HCT116 (cell line): ENCODE data around the gene KLHL17. TPM values are rescaled to one million over a fixed set of nuclear protein-coding genes. Genes with fewer than 3 reads are reported as not detected.

Experiments
- ATAC-seq: fragments of 200-7000 bp; cut with Tn5 transposase; 2 replicates; pipeline ENCODE4 v1.9.1; 2020; ENCODE audit warnings: mild to moderate bottlenecking, moderate library complexity
- BruUV-seq: library from RNA; stranded (reverse); fragments of 400-500 nt; replicated peaks from 2 replicates; lab custom pipeline; 2021; lab: Mats Ljungman, UMichigan
- CTCF ChIA-PET: fragments of 300-600 bp; sonication (Branson Sonifier 250); formaldehyde crosslinking; loops from one replicate; lab custom pipeline; 2021; ENCODE audit warnings: antibody characterized with exemption; lab: Charles Lee
- POLR2A ChIA-PET: fragments of 300-600, 350-600 bp; sonication (Branson Sonifier 250); formaldehyde crosslinking; loops from one replicate; lab custom pipeline; 2021; ENCODE audit warnings: antibody characterized with exemption; lab: Charles Lee
- RAD21 ChIA-PET, 2 experiments: fragments of 300-600 bp; sonication (Branson Sonifier 250); formaldehyde crosslinking; loops; one replicate each; lab custom pipeline; 2023; ENCODE audit warnings: low total read pairs in 2 of 2; ENCODE audit not compliant: uncharacterized antibody in 2 of 2, unreplicated experiment in 2 of 2, low non-redundant PET in 1 of 2; lab: Charles Lee
- DNase-seq: peaks from one replicate; pipeline ENCODE4 v3.0.0-alpha.2; 2010; ENCODE audit warnings: low read depth, low spot score
- H2AFZ ChIP-seq: fragments of 200-600 bp; shearing (Covaris generic), sonication (generic); 2 replicates; pipeline ENCODE4 v1.6.1; 2017; ENCODE audit warnings: low read depth, mixed run types, mixed read lengths, antibody characterized with exemption, low read length; ENCODE audit not compliant: poor library complexity, severe bottlenecking
- H3K27ac ChIP-seq: 2 replicates; pipeline ENCODE4 v1.5.1; 2012; ENCODE audit warnings: low read depth, low read length
- H3K27me3 ChIP-seq: fragments of 200-600 bp; sonication (generic); 2 replicates; pipeline ENCODE4 v1.6.1; 2016; ENCODE audit warnings: mixed run types, low read length, mixed read lengths; ENCODE audit not compliant: insufficient read depth
- H3K36me3 ChIP-seq, 2 experiments: fragments of 200-500 bp in 1 of 2; fragments of 200-600 bp in 1 of 2; sonication (Bioruptor generic) in 1 of 2; sonication (generic) in 1 of 2; 2 replicates each; pipeline versions ENCODE4 v1.5.1 to v1.6.1; 2014 to 2016; ENCODE audit warnings: low read length in 2 of 2, inconsistent platforms in 1 of 2, mixed read lengths in 1 of 2, mixed run types in 1 of 2; ENCODE audit not compliant: insufficient read depth in 2 of 2, control insufficient read depth in 1 of 2
- H3K4me1 ChIP-seq, 2 experiments: fragments of 200-600 bp in 1 of 2; sonication (generic) in 1 of 2; 2 replicates each; pipeline versions ENCODE4 v1.5.1 to v1.6.1; 2012 to 2017; ENCODE audit warnings: low read length in 2 of 2, inconsistent platforms in 1 of 2, mild to moderate bottlenecking in 1 of 2, mixed read lengths in 1 of 2, mixed run types in 1 of 2, moderate library complexity in 1 of 2; ENCODE audit not compliant: insufficient read depth in 2 of 2, control insufficient read depth in 1 of 2
- H3K4me2 ChIP-seq: fragments of 200-600 bp; sonication (generic); 2 replicates; pipeline ENCODE4 v1.6.1; 2017; ENCODE audit warnings: mixed run types, low read length, mixed read lengths
- H3K4me3 ChIP-seq, 2 experiments: fragments of 200-600 bp in 1 of 2; sonication (generic) in 1 of 2; replicated peaks in 1 of 2; 2 replicates each; pipeline ENCODE4 v1.5.1; 2011 to 2016; ENCODE audit warnings: low read length in 2 of 2, control low read depth in 1 of 2, low read depth in 1 of 2, mild to moderate bottlenecking in 1 of 2, mixed read lengths in 1 of 2, mixed run types in 1 of 2
- H3K79me2 ChIP-seq: fragments of 200-600 bp; sonication (generic); 2 replicates; pipeline ENCODE4 v1.6.1; 2017; ENCODE audit warnings: mild to moderate bottlenecking, mixed run types, low read length, moderate library complexity, mixed read lengths; ENCODE audit not compliant: insufficient read depth
- H3K9ac ChIP-seq: fragments of 200-600 bp; sonication (generic); 2 replicates; pipeline ENCODE4 v1.6.1; 2016; ENCODE audit warnings: low read length, mixed read lengths
- H3K9me2 ChIP-seq: fragments of 200-600 bp; sonication (generic), shearing (Covaris generic); 2 replicates; pipeline ENCODE4 v1.6.1; 2017; ENCODE audit warnings: mixed run types, mild to moderate bottlenecking, moderate library complexity; ENCODE audit not compliant: insufficient read depth
- H3K9me3 ChIP-seq, 2 experiments: fragments of 200-500 bp in 1 of 2; fragments of 200-600 bp in 1 of 2; sonication (Bioruptor generic) in 1 of 2; sonication (generic) in 1 of 2; 2 replicates each; pipeline ENCODE4 v1.6.1; 2014 to 2017; ENCODE audit warnings: low read length in 2 of 2, mixed read lengths in 2 of 2, inconsistent platforms in 1 of 2, low read depth in 1 of 2, mild to moderate bottlenecking in 1 of 2, mixed run types in 1 of 2, moderate library complexity in 1 of 2; ENCODE audit not compliant: control insufficient read depth in 1 of 2, insufficient read depth in 1 of 2
- H4K20me1 ChIP-seq: fragments of 200-600 bp; sonication (generic), shearing (Covaris generic); 2 replicates; pipeline ENCODE4 v1.6.1; 2017; ENCODE audit warnings: mixed run types, mild to moderate bottlenecking, moderate library complexity; ENCODE audit not compliant: insufficient read depth
- ATF3 ChIP-seq: IDR thresholded peaks from 2 replicates; pipeline ENCODE4 v1.6.1; 2012
- CEBPB ChIP-seq: IDR thresholded peaks from 2 replicates; pipeline ENCODE4 v1.6.1; 2012; ENCODE audit warnings: low read depth
- CTCF ChIP-seq, 3 experiments: fragments of 200-600 bp in 1 of 3; sonication (generic) in 1 of 3; IDR thresholded peaks in 2 of 3; conservative IDR thresholded peaks in 1 of 3; 2 replicates each; pipeline ENCODE4 v1.5.1; 2012 to 2017; ENCODE audit warnings: low read depth in 2 of 3, low read length in 2 of 3, antibody characterized with exemption in 1 of 3, borderline replicate concordance in 1 of 3, control low read depth in 1 of 3, mild to moderate bottlenecking in 1 of 3, mixed read lengths in 1 of 3, mixed run types in 1 of 3, moderate library complexity in 1 of 3; ENCODE audit not compliant: insufficient read depth in 1 of 3
- EGR1 ChIP-seq: IDR thresholded peaks from 2 replicates; pipeline ENCODE4 v1.6.1; 2012; ENCODE audit warnings: low read depth
- ELF1 ChIP-seq: IDR thresholded peaks from 2 replicates; pipeline ENCODE4 v1.6.1; 2012; ENCODE audit warnings: low read depth, borderline replicate concordance
- MAX ChIP-seq: IDR thresholded peaks from 2 replicates; pipeline ENCODE4 v1.6.1; 2012
- RAD21 ChIP-seq: IDR thresholded peaks from 2 replicates; pipeline ENCODE4 v1.6.1; 2012; ENCODE audit warnings: low read depth, mild to moderate bottlenecking
- SP1 ChIP-seq: IDR thresholded peaks from 2 replicates; pipeline ENCODE4 v1.6.1; 2012; ENCODE audit warnings: low read depth
- SRF ChIP-seq: IDR thresholded peaks from 2 replicates; pipeline ENCODE4 v1.6.1; 2012; ENCODE audit warnings: low read depth
- ZFX ChIP-seq: fragments of 450-650 bp; IDR thresholded peaks from 2 replicates; pipeline ENCODE4 v1.6.1; 2017
- intact Hi-C: fragments of 100-400 bp; cut with micrococcal nuclease; formaldehyde crosslinking; loops from 2 replicates; pipeline ENCODE4 v1.10.0; 2022
- total RNA-seq: library from RNA; stranded (reverse); gene quantifications from one replicate; pipeline ENCODE4 v1.2.1, GENCODE V29; 2021; ENCODE audit not compliant: unreplicated experiment

KLHL17 gene
- total RNA-seq, 1 experiment from 2014 or later = 100.0 TPM

- no TSS peak for BruUV-seq
- Histone ChIP-seq H4K20me1 (no peaks in the 10 kb centered on the region), H3K4me3 (no peak overlapping the region), H3K9me3 (no peaks in the 10 kb centered on the region), H3K4me2 (peak overlapping the region; percentile 50), H2AFZ (no peak overlapping the region), H3K79me2 (no peaks in the 10 kb centered on the region), H3K9ac (no peak overlapping the region), H3K9me2 (no peaks in the 10 kb centered on the region), H3K36me3 (no peaks in the 10 kb centered on the region), H3K27me3 (no peaks in the 10 kb centered on the region), H3K4me1 (0 out of 4 replicates have a peak, but pooled peaks cover 0 to 2% of the 10 kb centered on the region in 2 experiments), H3K27ac (no peak overlapping the region)
- TF ChIP-seq MAX (no peak), CEBPB (no peak), RAD21 (peak; percentile 86), ELF1 (no peak), ZFX (no peak), ATF3 (no peak), CTCF (IDR thresholded peaks at IDR 0.05 in 2 of 3, conservative IDR thresholded peaks at IDR 0.05 in 1 of 3; ENCODE audit: borderline replicate concordance in 1 of 3, insufficient read depth in 1 of 3, low read depth in 2 of 3, low read length in 2 of 3) (peak; percentile 59 to 74 (median 69); a peak in 5 of 6 replicates), SP1 (no peak), EGR1 (no peak), SRF (no peak)
- ChIA-PET POLR2A (interaction anchor here (1.0 to 1.6 kb wide), 3 partner anchors 14 to 80 kb away, joined by 3 to 5 read pairs (median 3); no protein-coding TSS in a partner anchor), CTCF (interaction anchor here (0.6 to 2.8 kb wide), 14 partner anchors 10 to 308 kb away, joined by 3 to 18 read pairs (median 4); partner anchors contain the start of genes AGRN, B3GALT6, ISG15 and PLEKHN1), RAD21 (interaction anchor here (0.7 to 1.1 kb wide), 3 partner anchors 15 to 80 kb away, joined by 3 to 5 read pairs (median 4); no protein-coding TSS in a partner anchor)
- ATAC-seq = peak; percentile 86
- no peak for DNase-seq
- intact Hi-C loops = loop anchor here (2.0 to 5.0 kb wide), 3 partner anchors 17 to 307 kb away; partner anchors contain the start of gene HES4
Measured at GRCh38 chr1:983798-984475, 23.6 kb downstream of the KLHL17 start.
